IPS-NIHi7 (cell line): ENCODE measurements around the gene ADAM21.
"Not testable (repeated sequence)": the region's sequence is repeated elsewhere in the genome, so short reads cannot be mapped to it uniquely, and the experiment has no call there.

Source experiments
- DNase-seq: peaks from one replicate; pipeline ENCODE4 v3.0.0; 2012; ENCODE audit warnings: mixed read lengths; ENCODE audit errors: extremely low spot score

ADAM21 gene

GRCh38 chr14:70451874-70452273, at the start of gene ADAM21:
Gene ADAM21, plus strand, starts transcription at chr14:70452174. Its CDS starts 5,326 bp downstream, at chr14:70457500.
- no peak for DNase-seq

GRCh38 chr14:70403335-70403734, 48.6 kb upstream of the ADAM21 start:
- DNase-seq = not testable (repeated sequence)

DNA sequence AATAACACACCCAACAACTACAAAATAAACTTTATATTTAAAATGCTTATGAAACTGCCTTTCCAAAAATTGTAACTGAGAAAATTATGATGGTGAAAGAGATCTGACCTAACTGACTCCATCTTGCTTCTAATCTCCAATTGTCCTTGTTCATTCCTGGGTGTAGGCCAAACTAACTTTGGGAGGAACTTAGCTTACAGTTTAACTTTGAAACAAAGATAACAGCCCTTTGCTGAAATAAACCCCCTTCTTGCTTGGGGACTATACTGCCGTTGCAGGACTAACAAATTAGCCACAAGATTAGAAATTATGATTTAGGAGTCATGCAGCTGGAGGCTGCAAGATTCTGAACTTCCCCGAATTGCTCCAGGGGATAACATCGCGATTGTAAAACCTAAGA, 45.8 kb upstream of the ADAM21 start:
- DNase-seq = not testable (repeated sequence)

- no peak for DNase-seq
Observed at GRCh38 chr14:70407621-70408020, 44.4 kb upstream of the ADAM21 start.

DNA sequence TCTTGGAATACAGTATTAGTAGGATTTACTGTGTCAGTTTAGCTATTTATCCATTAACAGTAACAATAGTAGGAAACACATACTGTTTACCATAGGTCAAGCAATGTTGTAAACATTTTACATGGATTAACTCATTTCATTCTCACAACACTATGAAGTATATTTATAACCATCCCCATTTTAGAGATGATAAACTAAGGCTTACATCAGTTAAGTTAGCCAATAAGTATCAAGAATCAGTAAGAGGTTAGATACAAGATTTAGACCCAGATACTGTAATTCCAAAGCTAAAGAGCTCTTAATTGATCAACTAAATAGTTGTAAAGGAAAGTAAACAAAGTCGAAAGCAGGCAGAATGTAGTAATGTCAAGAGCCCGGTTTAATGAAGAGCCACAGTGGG, 36.2 kb upstream of the ADAM21 start:
- DNase-seq = no peak

DNA sequence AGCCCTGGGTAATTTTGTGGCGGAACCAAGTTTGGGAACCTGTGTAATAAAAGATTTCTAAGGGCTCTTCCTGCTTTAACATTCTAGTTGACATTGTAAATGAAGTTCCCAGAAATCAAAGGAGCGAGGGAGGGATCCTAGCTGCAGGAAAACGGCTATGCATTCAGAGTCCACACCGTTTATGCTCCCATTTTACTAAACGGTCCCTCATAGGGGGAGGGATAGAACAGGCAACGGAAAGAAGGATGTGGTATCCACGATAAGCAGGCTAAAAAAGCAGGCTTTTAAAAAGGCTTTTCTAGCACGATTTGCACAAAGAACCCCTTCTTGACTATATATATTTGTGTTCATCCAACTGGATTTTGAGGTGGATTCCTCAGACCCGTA, 35.6 kb upstream of the ADAM21 start:
- DNase-seq = peak; percentile 23

DNA sequence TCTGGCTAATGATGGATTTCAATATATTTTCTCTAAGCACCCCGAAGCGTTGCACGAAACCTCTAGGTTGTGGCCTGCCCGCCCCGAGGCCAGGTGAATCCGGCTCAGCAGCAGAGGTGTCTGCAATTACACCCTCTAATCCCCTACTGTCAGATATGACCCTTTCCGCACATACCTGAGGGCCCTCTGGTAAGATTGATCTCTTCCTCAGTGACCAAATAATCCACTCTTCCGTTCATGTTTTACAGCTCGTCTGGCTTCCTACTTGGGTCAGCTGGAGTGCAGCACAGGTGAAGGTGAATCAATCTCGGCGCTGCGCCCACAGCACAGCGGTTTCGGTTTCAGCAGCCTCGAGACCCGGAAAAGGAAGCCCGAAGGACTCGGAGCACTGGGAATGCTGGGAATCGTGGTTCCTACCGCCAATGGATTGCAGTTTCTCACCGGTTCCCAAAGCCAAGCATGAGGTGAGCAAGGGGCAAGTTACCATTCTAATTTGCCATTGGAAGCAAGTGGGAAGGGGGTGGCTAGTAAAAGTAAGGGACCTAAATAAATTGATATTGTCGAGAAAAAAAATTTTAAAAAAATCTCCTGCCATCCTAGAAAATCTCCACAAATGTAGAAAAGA, 35.1 kb upstream of the ADAM21 start, which contains the start of gene SYNJ2BP:
Gene SYNJ2BP, minus strand, starts transcription at position 366 of the 625 bp plus-strand sequence. Its CDS starts 127 bp downstream, at position 239.
- peak; percentile 91 for DNase-seq

DNA sequence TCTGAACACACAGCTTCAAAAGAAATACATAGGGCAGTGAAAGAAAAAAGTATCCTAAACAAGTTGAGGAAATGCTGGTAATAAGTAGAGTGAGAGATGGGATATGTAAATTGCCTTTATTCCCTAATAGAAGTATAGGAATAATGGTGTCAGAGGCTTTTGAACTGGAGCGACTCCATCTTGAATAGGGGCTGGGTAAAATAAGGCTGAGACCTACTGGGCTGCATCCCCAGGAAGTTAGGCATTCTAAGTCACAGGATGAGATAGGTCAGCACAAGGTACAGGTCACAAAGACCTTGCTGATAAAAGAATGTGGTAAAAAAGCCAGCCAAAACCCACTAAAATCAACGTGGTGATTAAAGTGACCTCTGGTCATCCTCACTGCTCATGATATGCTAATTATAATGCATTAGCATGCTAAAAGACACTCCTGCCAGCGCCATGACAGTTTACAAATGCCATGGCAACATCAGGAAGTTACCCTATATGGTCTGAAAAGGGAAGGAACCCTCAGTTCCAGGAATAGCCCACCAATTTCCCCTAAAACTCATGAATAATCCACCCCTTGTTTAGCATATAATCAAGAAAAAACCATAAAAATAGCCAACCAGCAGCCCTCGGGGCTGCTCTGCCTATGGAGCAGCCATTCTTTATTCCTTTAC, 32.6 kb upstream of the ADAM21 start:
- not testable (repeated sequence) for DNase-seq

DNA sequence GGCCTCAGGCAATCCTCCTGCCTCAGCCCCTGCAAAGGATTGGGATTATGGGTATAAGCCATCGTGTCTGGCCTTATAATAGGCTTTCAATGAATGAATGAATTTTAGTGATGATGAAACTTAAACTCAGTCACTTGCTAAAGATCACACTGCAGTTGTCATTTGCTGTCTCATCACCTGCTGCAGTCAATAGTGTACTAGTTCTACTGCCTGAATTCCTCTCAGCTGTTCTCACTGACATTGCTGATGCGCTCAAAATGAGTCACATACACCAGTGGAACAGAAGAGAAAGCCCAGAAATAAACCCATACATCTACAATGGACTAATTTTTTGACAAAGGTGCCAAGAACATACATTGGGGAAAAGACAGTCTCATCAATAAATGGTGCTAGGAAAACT, 29.4 kb upstream of the ADAM21 start:
- DNase-seq = no peak

- no peak for DNase-seq
Observed at GRCh38 chr14:70425354-70425753, 26.6 kb upstream of the ADAM21 start.

DNA sequence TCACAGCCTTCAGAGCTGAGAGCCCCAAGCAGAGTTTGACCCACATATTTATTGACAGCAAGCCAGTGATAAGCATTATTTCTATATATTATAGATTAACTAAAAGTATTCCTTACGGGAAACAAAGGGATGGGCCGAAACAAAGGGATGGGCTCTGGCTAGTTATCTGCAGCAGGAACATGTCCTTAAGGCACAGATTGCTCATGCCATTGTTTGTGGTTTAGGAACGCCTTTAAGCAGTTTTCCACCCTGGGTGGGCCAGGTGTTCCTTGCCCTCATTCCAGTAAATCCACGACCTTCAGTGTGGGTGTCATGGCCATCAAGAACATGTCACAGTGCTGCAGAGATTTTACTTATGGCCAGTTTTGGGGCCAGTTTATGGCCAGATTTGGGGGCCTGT, 25.4 kb upstream of the ADAM21 start:
- DNase-seq = not testable (repeated sequence)

DNA sequence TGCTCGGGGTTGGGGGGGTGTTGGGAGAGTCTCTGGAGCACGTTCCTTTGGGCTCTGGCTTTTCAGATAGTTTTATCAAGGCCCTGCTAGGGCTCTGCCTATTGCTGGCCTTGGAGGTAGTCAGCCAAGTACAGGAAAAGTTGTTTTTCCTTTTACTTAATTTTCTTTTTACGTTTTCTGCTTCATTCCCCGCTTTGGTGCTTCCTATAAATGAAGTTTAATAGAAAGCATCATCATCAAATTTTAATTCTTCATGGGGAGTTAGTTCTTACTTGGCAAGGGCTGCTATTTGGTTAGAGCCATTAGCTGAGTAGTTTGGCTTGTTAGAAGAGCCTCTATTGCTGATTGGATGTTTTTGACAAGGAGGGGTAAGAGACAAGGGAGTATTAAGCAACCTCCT, 15.1 kb upstream of the ADAM21 start:
- no peak for DNase-seq

DNA sequence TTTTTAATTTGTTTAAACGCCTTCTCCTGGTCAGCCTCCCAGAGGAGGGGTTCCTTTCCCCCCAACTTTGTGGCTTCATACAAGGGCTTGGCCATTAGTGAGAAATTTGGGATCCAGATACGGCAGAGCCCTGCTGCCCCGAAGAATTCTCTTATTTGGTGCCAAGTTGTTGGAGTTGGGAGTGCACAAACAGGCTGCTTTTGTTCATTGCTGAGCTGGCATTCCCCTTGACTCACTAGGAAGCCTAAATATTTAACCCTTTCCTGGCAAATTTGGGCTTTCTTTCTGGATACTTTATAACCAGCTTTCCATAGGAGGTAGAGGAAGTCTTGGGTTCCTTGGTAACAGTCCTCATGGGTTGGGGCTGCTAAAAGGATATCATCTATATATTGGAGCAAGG, 10.3 kb upstream of the ADAM21 start:
- no peak for DNase-seq

DNA sequence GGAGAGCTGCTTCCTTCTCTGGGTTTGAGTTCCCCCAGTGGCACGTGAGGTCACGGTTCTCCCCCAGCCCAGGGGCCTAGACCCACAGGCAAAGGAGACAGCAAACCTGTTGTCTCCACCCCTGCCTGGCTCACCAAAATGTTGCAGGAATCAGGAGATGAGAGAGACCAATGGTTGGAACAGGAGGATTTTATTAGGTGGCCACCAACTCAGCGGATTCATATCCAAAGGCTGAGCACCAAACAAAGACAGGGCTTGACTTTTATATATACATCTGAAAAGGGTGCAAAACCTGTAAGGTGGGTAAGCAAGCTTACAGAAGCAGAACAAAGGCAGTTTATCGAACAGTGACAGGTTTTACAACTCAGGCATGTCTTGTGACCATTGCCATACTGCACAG, 9.2 kb upstream of the ADAM21 start:
- no peak for DNase-seq

DNA sequence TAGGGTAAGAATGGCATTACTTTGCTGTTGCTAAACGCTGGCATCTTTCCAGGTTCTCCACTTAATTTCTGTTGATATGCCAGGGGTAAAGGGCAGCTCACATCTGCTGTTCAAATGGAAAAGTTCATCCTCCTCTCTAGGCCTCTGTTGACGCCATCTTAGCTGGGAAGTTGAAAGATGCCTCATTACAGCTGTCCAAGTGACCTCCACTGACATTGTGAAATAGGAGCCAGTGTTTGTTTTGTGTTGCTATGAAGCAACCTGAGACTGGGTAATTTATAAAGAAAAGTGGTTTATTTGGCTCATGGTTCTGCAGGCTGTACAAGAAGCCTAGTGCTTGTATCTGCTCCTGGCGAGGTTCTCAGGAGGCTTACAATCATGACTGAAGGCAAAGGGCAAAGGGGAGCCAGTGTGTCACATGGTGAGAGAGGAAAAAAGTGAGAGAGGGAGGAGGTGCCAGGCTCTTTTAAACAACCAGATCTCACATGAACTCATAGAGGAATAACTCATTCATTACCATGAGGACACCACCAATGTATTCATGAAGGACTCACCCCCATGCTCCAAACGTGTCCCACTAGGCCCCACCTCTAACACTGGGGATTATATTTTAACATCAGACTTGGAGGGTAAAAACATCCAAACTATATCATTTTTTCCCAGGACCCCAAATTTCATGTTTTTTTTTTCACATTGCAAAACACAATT, 3.2 kb upstream of the ADAM21 start:
- no peak for DNase-seq

DNA sequence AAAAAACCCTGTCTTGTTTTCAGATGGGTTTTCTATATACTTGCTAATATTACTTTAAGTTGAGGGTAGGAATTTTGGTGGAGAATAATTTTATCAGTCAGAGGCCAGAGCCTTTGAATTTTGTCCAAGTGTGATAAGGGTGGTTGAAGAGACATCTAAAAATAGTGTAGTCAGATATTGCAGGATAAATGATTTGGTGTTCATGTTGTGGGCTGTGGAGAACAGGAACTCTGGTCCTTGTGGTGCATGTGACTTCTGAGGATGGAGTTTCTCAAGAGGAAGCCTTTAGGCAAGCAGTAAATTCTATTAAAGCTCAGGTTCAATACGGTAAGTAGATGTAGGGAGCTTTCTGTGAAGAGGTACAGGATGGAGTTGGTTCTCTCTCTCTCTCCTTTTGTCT, 2.8 kb downstream of the ADAM21 start:
- no peak for DNase-seq

DNA sequence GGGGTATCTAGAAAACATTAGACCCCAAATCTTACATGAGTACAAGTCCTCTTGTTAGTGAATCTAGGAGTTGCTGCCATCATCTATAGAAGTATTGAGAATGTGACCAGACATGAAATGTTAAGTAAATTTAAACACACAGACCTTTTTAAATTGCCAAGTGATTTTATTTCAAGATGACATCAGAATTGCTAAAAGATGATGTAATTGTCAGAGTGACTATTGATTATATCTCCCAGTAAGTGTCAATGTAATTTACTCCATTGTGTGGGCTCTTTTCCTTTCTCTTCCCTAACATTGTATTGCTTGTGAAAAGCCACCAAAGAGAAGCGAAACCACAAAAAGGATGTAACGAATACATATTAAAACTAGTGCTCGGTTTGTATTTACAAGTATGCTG, 16.8 kb downstream of the ADAM21 start:
- DNase-seq = no peak

- DNase-seq = peak; percentile 18
Observed at GRCh38 chr14:70470863-70471563, 19.0 kb downstream of the ADAM21 start.

DNA sequence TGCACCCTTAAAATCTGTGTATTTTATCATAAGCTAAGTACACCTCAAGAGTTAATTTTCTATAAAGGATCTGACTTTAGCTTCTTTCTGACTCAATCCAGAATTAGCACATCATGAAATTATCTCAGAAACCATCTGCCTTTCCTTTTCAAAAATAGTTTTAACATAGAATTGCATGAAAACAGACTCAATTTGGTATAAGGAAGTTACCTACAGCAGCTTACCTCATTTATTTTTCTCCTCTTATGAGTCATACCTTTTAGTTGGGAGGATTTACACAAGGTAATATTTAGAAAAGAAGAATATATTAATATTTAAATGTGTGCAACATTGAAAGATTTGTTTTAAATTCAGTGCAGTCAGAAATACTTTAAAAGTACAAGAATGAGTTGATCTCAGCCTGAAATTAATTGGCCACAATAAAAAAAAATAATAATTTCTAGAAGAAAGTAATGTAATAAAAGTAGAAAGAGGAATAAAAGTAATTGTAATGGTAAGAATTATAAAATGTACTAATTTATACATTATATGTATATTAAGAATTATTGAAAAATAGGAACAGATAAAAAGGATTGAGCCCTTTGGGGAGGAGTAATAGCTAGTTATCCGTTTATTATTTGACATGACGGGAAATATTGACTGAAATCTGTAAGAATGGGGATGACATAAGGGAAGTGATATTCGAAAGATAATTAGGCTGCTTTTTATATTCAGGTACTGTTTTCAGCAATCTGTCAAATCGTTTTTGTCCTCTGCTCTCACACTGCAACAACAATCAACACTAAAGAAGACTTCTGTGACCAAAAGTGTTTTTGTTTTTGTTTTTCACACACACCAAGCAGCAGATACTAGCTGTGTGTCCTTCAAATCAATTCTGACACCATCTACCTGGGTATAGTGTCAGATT, 20.5 kb downstream of the ADAM21 start:
- no peak for DNase-seq

GRCh38 chr14:70473825-70474224, 21.9 kb downstream of the ADAM21 start:
- DNase-seq = no peak

- DNase-seq = not testable (repeated sequence)
Observed at GRCh38 chr14:70475459-70475858, 23.5 kb downstream of the ADAM21 start.
